Thyroid gland (tissue), 4 donors: Measurements from ENCODE around the gene CINP. TPM values are rescaled to one million over a fixed set of nuclear protein-coding genes. Genes with fewer than 3 reads are reported as not detected.
"Not testable (repeated sequence)": the region's sequence is repeated elsewhere in the genome, so short reads cannot be mapped to it uniquely, and the experiment has no call there.

Experiments used
- DNase-seq, 2 donors: peaks; one replicate each; pipeline ENCODE4 v3.0.0-alpha.2; 2019
- H3K27ac ChIP-seq, 3 donors: fragments of 200-600 bp; sonication (generic); 1 replicate in 2 of 3; 2 replicates in 1 of 3; pipeline ENCODE4 v1.5.1; 2016 to 2019; ENCODE audit warnings: mild to moderate bottlenecking in 1 of 3, moderate library complexity in 1 of 3
- H3K27me3 ChIP-seq: fragments of 200-600 bp; sonication (generic); one replicate; pipeline ENCODE4 v1.5.1; 2019
- H3K36me3 ChIP-seq, 2 donors: fragments of 200-600 bp; sonication (generic); one replicate each; pipeline ENCODE4 v1.5.1; 2016 to 2019
- H3K4me1 ChIP-seq, 2 donors: fragments of 200-600 bp; sonication (generic); one replicate each; pipeline ENCODE4 v1.5.1; 2017 to 2019
- H3K4me3 ChIP-seq, 3 donors: fragments of 200-600 bp; sonication (generic); replicated peaks in 1 of 3; 1 replicate in 2 of 3; 2 replicates in 1 of 3; pipeline ENCODE4 v1.5.1; 2016; ENCODE audit warnings: mild to moderate bottlenecking in 1 of 3
- H3K9me3 ChIP-seq: fragments of 200-600 bp; sonication (generic); one replicate; pipeline ENCODE4 v1.5.1; 2017
- CTCF ChIP-seq, 6 experiments: fragments of 200-600 bp in 3 of 6; fragments of 450-650 bp in 3 of 6; sonication (generic) in 3 of 6; IDR thresholded peaks; one replicate each; pipeline ENCODE4 v1.5.1; 2016 to 2019; ENCODE audit warnings: antibody characterized with exemption in 6 of 6, mild to moderate bottlenecking in 2 of 6, inconsistent platforms in 1 of 6, moderate library complexity in 1 of 6
- POLR2A ChIP-seq, 2 donors: fragments of 450-650 bp; IDR thresholded peaks; one replicate each; pipeline ENCODE4 v1.6.1; 2017; ENCODE audit warnings: antibody characterized with exemption in 2 of 2, mild to moderate bottlenecking in 2 of 2, moderate library complexity in 1 of 2
- WGBS, 2 donors: methylation state at CpG; one replicate each; pipeline ENCODE4 v1.1.5; 2017; 5-methylcytosine and 5-hydroxymethylcytosine counted together
- intact Hi-C: fragments of 100-400 bp; cut with DNase I; formaldehyde crosslinking; loops from one replicate; pipeline ENCODE4 v1.15.1; 2023
- total RNA-seq, 4 donors: library from RNA; depleted of rRNA; stranded (reverse); fragments of >200 nt; gene quantifications; one replicate each; pipeline ENCODE4 v1.2.3, GENCODE V29; 2016

The CINP gene
- total RNA-seq, 4 donors from 2014 or later: 31.9 to 43.3 (median 39.7) TPM

GRCh38 chr14:102315121-102315520, 47.6 kb downstream of the CINP start:
- Histone ChIP-seq H3K36me3 (no peaks in the 10 kb centered on the region), H3K27ac (no peak overlapping the region), H3K4me3 (no peak overlapping the region), H3K9me3 (no peaks in the 10 kb centered on the region), H3K4me1 (peaks cover 16 to 29% of the 10 kb centered on the region in 2 donors), H3K27me3 (no peaks in the 10 kb centered on the region)
- intact Hi-C loops: loop anchor here (2.0 to 10.0 kb wide), 2 partner anchors 80 to 270 kb away; no protein-coding TSS in a partner anchor
- WGBS, 2 donors: 88 to 94% methylated on average over 6 of the region's 6 CpGs
- DNase-seq: no peak
- no peak for TF ChIP-seq CTCF (IDR thresholded peaks at IDR 0.05)

DNA sequence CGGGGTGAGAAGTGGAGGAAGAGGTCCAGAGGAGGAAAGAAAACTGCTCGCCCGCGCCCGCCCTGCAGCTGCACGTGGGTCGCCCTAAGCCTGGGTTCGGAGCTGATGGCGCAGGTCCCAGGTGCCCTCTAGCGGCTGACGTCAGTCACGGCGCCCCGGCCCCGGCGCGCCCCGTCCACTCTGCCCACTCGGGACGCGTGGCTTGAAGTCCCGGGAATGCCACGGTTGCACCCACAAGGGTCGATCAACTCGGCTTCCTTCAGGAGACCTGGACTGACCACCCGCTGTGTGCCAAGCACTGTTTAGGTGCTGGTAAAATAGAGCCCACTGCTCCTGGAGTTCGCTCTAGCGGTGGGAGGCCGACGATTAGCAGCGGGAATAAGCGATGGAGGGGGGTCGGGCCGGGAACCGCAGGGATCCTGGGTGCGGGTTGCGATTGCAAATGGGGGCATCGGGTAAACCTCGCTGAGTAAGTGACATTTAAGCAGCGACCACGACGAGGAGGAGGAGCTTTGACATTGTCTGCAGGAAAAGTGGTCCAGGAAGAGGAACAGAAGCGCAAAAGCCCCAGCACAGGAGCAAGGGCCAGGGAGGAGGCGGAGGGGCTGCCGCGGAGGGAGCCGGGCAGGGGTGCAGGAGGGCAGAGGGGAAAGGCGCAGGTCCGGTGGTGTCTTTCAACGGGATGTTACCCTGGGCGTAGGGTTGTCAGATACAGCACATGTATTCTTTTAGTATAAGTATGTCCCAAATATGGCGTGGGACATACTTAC, 48.3 kb downstream of the CINP start:
- DNase-seq: peak; percentile 84 to 86
- H3K27ac ChIP-seq: no peak overlapping the region
- WGBS, 2 donors: 10 to 12% methylated on average over 32 to 48 of the region's 52 CpGs
- peak overlapping the region in 2 of 3 donors; percentile 26 to 38 for H3K4me3 ChIP-seq
- H3K4me1 ChIP-seq: peaks cover 16 to 29% of the 10 kb centered on the region in 2 donors
- no peaks in the 10 kb centered on the region for H3K27me3 ChIP-seq
- H3K36me3 ChIP-seq: no peaks in the 10 kb centered on the region
- no peaks in the 10 kb centered on the region for H3K9me3 ChIP-seq
- no peak for TF ChIP-seq POLR2A (IDR thresholded peaks at IDR 0.05)
- peak; percentile 87 to 98 (median 91) for TF ChIP-seq CTCF (IDR thresholded peaks at IDR 0.05)
- intact Hi-C loops: loop anchor here (2.0 to 10.0 kb wide), 2 partner anchors 80 to 270 kb away; no protein-coding TSS in a partner anchor

GRCh38 chr14:102304611-102305506, 57.8 kb downstream of the CINP start, which contains the start of gene MOK:
Gene MOK (minus strand): TSS chr14:102305164. CDS start chr14:102304968, 196 bp downstream.
- 0 to 1% methylated on average over 41 of the region's 53 CpGs for WGBS, 2 donors
- DNase-seq: peak; percentile 92 to 95
- intact Hi-C loops: no loop called here

DNA sequence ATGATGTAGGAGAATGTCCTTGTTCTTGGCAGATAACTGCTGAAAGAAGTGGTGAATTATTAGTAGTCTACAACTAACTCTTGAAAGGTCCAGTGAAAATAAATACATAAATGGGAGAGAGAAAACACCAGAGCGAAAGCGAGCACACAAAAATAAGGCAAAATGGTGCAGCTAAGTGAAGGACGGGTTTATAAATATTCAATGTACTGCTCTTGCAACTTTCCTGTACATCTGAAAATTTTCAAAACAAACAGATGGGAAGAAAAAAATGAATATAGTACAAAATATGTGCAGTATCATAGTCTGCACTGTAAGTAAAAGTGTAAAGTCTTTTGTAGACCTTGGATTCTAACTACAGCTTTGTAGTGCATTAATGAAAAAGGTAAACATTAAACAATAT, 59.0 kb downstream of the CINP start:
- intact Hi-C loops: no loop called here
- Histone ChIP-seq H3K36me3 (no peaks in the 10 kb centered on the region), H3K4me1 (no peaks in the 10 kb centered on the region), H3K27me3 (no peaks in the 10 kb centered on the region), H3K9me3 (no peaks in the 10 kb centered on the region), H3K27ac (no peak overlapping the region), H3K4me3 (no peak overlapping the region)
- no peak for DNase-seq
- TF ChIP-seq POLR2A (IDR thresholded peaks at IDR 0.05) (no peak), CTCF (IDR thresholded peaks at IDR 0.05) (no peak)
- WGBS, 2 donors: 93% methylated on average over 3 of the region's 3 CpGs

More at GRCh38 chr14:102304611-102305506, 57.8 kb downstream of the CINP start, which contains the start of gene MOK:
- Histone ChIP-seq H3K4me3 (peak within 1 kb of the TSS; percentile 29 to 87 (median 74)), H3K4me1 (no peaks in the 10 kb centered on the region), H3K9me3 (no peaks in the 10 kb centered on the region), H3K27me3 (no peaks in the 10 kb centered on the region), H3K36me3 (no peaks in the 10 kb centered on the region), H3K27ac (peak within 1 kb of the TSS; percentile 31 to 46 (median 37))
- TF ChIP-seq POLR2A (IDR thresholded peaks at IDR 0.05) (peak in 1 of 2 donors; percentile 64), CTCF (IDR thresholded peaks at IDR 0.05) (no peak)

DNA sequence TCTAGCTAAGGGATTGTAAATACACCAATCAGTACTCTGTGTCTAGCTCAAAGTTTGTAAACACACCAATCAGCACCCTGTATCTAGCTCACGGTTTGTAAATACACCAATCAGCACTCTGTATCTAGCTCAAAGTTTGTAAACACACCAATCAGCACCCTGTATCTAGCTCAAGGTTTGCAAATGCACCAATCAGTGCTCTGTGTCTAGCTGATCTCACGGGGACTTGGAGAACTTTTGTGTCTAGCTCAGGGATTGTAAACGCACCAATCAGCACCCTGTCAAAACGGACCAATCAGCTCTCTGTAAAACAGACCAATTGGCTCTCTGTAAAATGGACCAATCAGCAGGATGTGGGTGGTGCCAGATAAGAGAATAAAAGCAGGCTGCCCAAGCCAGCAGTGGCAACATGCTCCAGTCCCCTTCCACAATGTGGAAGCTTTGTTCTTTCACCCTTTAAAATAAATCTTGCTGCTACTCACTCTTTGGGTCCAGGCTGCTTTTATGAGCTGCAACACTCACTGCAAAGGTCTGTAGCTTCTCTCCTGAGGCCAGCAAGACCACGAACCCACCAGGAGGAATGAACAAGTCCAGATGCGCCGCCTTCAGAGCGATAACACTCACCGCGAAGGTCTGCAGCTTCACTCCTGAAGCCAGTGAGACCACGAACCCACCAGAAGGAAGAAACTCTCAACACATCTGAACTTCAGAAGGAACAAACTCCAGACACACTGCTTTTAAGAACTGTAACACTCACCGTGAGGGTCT, 64.2 kb downstream of the CINP start:
- DNase-seq, intact Hi-C loops, H3K27me3 ChIP-seq, H3K36me3 ChIP-seq, H3K4me3 ChIP-seq, H3K27ac ChIP-seq, H3K9me3 ChIP-seq: not testable (repeated sequence)
- H3K4me1 ChIP-seq: peaks cover 16 to 18% of the 10 kb centered on the region in 2 donors
- WGBS, 2 donors: 90 to 94% methylated on average over 11 to 12 of the region's 12 CpGs
